Kidney epithelial cell (primary cell): ENCODE data around the gene CNTD1. TPM values are rescaled to one million over a fixed set of nuclear protein-coding genes. Genes with fewer than 3 reads are reported as not detected.

Experiments
- DNase-seq: peaks from one replicate; pipeline ENCODE4 v3.0.0-alpha.2; 2010; ENCODE audit warnings: low read depth
- H3K27me3 ChIP-seq: 2 replicates; pipeline ENCODE4 v1.6.0; 2011; ENCODE audit warnings: low read length; ENCODE audit not compliant: control insufficient read depth, insufficient read depth
- H3K36me3 ChIP-seq: 2 replicates; pipeline ENCODE4 v1.5.1; 2011; ENCODE audit warnings: low read length; ENCODE audit not compliant: control insufficient read depth, insufficient read depth
- H3K4me3 ChIP-seq: 2 replicates; pipeline ENCODE4 v1.5.1; 2011; ENCODE audit warnings: low read depth, mild to moderate bottlenecking, control low read depth, low read length
- total RNA-seq: library from RNA; depleted of rRNA; stranded (reverse); fragments of >200 nt; gene quantifications from 2 replicates; pipeline ENCODE4 v1.2.3, GENCODE V29; 2015
- TF ChIP-seq, protein P1 (sequence below): IDR thresholded peaks from 2 replicates; pipeline ENCODE4 v1.5.1; 2011; ENCODE audit warnings: mild to moderate bottlenecking, moderate library complexity, low read length, control low read depth, inconsistent platforms; ENCODE audit not compliant: insufficient read depth, poor library complexity, severe bottlenecking

The CNTD1 gene
- total RNA-seq, 1 donor from 2014 or later = 0.21 TPM

DNA sequence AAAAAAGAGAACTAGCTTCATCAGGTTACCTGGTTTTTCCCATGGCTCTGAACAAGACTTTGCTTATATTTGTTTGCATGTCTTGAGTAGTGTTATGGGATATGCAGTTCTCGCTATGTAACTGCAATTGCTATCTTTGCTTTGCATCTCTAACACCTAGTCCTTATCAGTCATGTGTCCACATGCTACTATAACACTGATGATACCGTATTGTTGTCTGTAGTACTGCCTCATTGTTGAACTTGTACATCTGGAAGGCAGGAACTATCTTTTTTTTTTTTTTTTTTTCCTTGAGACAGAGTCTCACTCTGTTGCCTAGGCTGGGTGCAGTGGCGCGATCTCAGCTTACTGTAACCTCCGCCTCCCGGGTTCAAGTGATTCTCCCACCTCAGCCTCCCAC, 37.1 kb downstream of the CNTD1 start:
- TF ChIP-seq, protein P1, sequence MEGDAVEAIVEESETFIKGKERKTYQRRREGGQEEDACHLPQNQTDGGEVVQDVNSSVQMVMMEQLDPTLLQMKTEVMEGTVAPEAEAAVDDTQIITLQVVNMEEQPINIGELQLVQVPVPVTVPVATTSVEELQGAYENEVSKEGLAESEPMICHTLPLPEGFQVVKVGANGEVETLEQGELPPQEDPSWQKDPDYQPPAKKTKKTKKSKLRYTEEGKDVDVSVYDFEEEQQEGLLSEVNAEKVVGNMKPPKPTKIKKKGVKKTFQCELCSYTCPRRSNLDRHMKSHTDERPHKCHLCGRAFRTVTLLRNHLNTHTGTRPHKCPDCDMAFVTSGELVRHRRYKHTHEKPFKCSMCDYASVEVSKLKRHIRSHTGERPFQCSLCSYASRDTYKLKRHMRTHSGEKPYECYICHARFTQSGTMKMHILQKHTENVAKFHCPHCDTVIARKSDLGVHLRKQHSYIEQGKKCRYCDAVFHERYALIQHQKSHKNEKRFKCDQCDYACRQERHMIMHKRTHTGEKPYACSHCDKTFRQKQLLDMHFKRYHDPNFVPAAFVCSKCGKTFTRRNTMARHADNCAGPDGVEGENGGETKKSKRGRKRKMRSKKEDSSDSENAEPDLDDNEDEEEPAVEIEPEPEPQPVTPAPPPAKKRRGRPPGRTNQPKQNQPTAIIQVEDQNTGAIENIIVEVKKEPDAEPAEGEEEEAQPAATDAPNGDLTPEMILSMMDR = no peak
- Histone ChIP-seq H3K27me3 (no peaks in the 10 kb centered on the region), H3K36me3 (peaks cover 3% of the 10 kb centered on the region), H3K4me3 (no peak overlapping the region)
- DNase-seq = no peak

- Histone ChIP-seq H3K27me3 (no peaks in the 10 kb centered on the region), H3K36me3 (peaks cover 5% of the 10 kb centered on the region), H3K4me3 (no peak overlapping the region)
- no peak for DNase-seq
- TF ChIP-seq, protein P1 = no peak
Measured at GRCh38 chr17:42841975-42842685, 43.5 kb downstream of the CNTD1 start.

DNA sequence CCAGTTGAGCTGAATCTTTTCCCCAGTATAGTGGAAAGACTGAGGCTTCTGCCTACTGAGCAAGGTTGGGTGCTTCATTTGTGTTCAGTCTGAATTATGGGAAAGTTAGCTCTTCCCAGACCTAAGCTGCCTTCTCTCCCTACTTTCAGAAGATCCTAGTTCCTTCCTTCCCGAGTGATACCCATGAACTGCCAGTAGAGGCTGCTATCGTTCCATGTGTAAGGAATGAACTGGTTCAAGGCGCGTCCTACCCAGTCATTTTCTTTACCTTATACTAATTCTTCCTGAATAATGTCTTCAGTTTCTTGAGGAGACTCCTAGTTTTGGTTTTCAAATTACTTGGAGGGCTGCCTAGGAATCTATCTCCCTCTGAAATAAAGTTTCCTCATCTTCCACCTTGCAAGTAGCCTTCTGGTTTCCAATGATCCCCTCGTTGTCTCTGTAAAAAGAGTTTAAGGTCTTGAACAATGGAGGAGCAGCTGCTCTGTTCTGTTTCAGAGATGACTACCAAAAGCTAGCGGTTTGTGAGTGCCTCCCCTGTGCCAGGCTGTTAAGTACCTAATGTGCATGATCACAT, 44.8 kb downstream of the CNTD1 start:
- no peak overlapping the region for H3K4me3 ChIP-seq
- H3K36me3 ChIP-seq = peaks cover 1% of the 10 kb centered on the region
- no peak for DNase-seq
- TF ChIP-seq, protein P1 = peak; percentile 99
- H3K27me3 ChIP-seq = no peaks in the 10 kb centered on the region

GRCh38 chr17:42844271-42844670, 45.6 kb downstream of the CNTD1 start, which contains the start of gene AOC2:
Gene AOC2, plus strand, starts transcription at chr17:42844580. Its CDS starts 47 bp downstream, at chr17:42844627.
- no peak for DNase-seq
- TF ChIP-seq, protein P1 = no peak
- Histone ChIP-seq H3K4me3 (no peak within 1 kb of the TSS), H3K27me3 (no peaks in the 10 kb centered on the region), H3K36me3 (peaks cover 1% of the 10 kb centered on the region)

GRCh38 chr17:42844761-42845555, 46.3 kb downstream of the CNTD1 start:
- TF ChIP-seq, protein P1 = no peak
- DNase-seq = no peak
- Histone ChIP-seq H3K27me3 (no peaks in the 10 kb centered on the region), H3K36me3 (peaks cover 1% of the 10 kb centered on the region), H3K4me3 (no peak overlapping the region)
